ENCODE data around the gene ZNF350. TPM values are rescaled to one million over a fixed set of nuclear protein-coding genes. Genes with fewer than 3 reads are reported as not detected.

Gene ZNF350
- total and polyA plus RNA-seq, 10 donors = 7.9 to 26.0 (median 19.2) TPM

DNA sequence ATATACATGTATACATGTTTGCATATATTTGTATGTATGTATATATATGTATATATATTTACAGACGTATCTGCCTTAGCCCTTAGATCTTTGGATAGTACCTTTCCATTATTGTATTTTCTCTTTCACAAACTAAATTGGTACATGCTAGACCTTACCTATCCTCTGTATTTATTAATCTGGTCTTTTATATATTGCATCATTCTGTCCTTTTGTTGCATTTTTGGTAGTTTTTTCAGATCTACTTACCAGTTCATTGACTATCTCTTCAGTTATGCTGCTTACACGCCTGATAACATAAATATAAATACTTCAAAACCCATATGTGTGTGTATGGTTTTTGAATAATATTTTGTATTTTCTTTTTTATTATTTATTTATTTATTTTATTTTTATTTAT lies 47.7 kb downstream of the ZNF350 start:
- Histone ChIP-seq H3K4me3 (no peak overlapping the region), H3K4me1 (no peaks in the 10 kb centered on the region), H3K36me3 (peaks cover 56 to 100% (median 99%) of the 10 kb centered on the region in 6 donors), H3K27me3 (replicated peaks in 1 of 7) (no peaks in the 10 kb centered on the region), H3K27ac (no peak overlapping the region), H3K9me3 (peaks cover 40 to 100% (median 100%) of the 10 kb centered on the region in 8 donors)
- no peak for TF ChIP-seq POLR2A (IDR thresholded peaks at IDR 0.05)
- no peak for DNase-seq
- intact Hi-C loops (cut with DNase I; ENCODE audit: low total_unique reads) = no loop called here
- 94 to 100% (median 98%) methylated on average over 2 of the region's 2 CpGs for WGBS, 5 donors

DNA sequence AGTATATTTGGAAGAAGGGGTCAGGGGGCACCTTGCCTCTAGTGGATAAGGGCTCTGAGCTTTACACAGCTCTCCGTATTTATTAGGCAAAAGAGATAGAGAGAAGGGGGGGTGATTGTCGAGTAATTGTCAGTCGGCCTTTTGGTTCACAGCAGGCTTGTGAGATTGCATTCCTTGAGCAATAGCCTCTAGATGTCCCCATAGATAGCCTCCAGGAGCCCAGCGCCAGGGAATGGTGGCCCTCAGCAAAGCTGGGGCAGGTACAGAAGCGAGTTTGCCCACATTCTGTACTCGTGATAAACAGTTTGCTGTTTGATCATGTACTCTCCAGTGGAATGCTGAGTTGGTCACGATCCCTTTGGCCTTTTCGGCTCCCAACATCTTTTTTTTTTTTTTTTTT lies 54.7 kb downstream of the ZNF350 start:
- DNase-seq = no peak
- no peak overlapping the region for H3K27ac ChIP-seq
- H3K9me3 ChIP-seq = peaks cover 11 to 86% (median 75%) of the 10 kb centered on the region in 8 donors
- intact Hi-C loops (cut with DNase I; ENCODE audit: low total_unique reads) = no loop called here
- peaks cover 0 to 22% (median 12%) of the 10 kb centered on the region in 6 donors for H3K4me1 ChIP-seq
- H3K36me3 ChIP-seq = peaks cover 17 to 78% (median 73%) of the 10 kb centered on the region in 6 donors
- 87 to 97% (median 90%) methylated on average over 8 of the region's 8 CpGs for WGBS, 5 donors
- H3K4me3 ChIP-seq = no peak overlapping the region
- TF ChIP-seq, protein P1, sequence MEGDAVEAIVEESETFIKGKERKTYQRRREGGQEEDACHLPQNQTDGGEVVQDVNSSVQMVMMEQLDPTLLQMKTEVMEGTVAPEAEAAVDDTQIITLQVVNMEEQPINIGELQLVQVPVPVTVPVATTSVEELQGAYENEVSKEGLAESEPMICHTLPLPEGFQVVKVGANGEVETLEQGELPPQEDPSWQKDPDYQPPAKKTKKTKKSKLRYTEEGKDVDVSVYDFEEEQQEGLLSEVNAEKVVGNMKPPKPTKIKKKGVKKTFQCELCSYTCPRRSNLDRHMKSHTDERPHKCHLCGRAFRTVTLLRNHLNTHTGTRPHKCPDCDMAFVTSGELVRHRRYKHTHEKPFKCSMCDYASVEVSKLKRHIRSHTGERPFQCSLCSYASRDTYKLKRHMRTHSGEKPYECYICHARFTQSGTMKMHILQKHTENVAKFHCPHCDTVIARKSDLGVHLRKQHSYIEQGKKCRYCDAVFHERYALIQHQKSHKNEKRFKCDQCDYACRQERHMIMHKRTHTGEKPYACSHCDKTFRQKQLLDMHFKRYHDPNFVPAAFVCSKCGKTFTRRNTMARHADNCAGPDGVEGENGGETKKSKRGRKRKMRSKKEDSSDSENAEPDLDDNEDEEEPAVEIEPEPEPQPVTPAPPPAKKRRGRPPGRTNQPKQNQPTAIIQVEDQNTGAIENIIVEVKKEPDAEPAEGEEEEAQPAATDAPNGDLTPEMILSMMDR (IDR thresholded peaks at IDR 0.05 in 8 of 11, conservative IDR thresholded peaks at IDR 0.05 in 3 of 11) = no peak
- TF ChIP-seq POLR2A (IDR thresholded peaks at IDR 0.05) = no peak
- no peak for TF ChIP-seq POLR2AphosphoS5 (IDR thresholded peaks at IDR 0.05)
- no peaks in the 10 kb centered on the region for H3K27me3 ChIP-seq (replicated peaks in 1 of 7)

DNA sequence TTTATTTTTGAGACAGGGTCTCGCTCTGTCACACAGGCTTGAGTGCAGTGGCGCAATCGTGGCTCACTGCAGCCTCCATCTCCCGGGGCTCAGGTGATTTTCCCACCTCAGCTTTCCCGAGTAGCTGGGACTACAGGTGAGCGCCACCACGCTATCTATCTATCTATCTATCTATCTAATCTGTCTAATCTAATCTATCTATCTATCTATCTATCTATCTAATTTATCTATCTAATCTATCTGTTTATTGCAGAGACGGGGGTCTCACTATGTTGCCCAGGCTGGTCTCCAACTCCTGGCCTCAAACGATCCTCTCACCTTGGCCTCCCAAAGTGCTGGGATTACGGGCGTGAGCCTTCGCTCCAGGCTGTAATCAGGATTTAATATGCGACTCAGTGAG lies 58.8 kb downstream of the ZNF350 start:
- 38 to 41% (median 40%) methylated on average over 13 of the region's 13 CpGs for WGBS, 5 donors
- H3K27ac ChIP-seq = peak overlapping the region in 7 of 8 donors; percentile 86 to 93 (median 89)
- H3K27me3 ChIP-seq (replicated peaks in 1 of 7) = no peaks in the 10 kb centered on the region
- H3K4me3 ChIP-seq = peak overlapping the region; percentile 66 to 88 (median 78)
- TF ChIP-seq POLR2AphosphoS5 (IDR thresholded peaks at IDR 0.05) (no peak), POLR2A (IDR thresholded peaks at IDR 0.05) (no peak)
- TF ChIP-seq, protein P1 (IDR thresholded peaks at IDR 0.05 in 8 of 11, conservative IDR thresholded peaks at IDR 0.05 in 3 of 11) = no peak
- H3K9me3 ChIP-seq = peaks cover 2 to 83% (median 71%) of the 10 kb centered on the region in 8 donors
- intact Hi-C loops (cut with DNase I; ENCODE audit: low total_unique reads) = no loop called here
- peaks cover 10 to 38% (median 33%) of the 10 kb centered on the region in 6 donors for H3K36me3 ChIP-seq
- DNase-seq = no peak
- peaks cover 0 to 27% (median 15%) of the 10 kb centered on the region in 6 donors for H3K4me1 ChIP-seq

DNA sequence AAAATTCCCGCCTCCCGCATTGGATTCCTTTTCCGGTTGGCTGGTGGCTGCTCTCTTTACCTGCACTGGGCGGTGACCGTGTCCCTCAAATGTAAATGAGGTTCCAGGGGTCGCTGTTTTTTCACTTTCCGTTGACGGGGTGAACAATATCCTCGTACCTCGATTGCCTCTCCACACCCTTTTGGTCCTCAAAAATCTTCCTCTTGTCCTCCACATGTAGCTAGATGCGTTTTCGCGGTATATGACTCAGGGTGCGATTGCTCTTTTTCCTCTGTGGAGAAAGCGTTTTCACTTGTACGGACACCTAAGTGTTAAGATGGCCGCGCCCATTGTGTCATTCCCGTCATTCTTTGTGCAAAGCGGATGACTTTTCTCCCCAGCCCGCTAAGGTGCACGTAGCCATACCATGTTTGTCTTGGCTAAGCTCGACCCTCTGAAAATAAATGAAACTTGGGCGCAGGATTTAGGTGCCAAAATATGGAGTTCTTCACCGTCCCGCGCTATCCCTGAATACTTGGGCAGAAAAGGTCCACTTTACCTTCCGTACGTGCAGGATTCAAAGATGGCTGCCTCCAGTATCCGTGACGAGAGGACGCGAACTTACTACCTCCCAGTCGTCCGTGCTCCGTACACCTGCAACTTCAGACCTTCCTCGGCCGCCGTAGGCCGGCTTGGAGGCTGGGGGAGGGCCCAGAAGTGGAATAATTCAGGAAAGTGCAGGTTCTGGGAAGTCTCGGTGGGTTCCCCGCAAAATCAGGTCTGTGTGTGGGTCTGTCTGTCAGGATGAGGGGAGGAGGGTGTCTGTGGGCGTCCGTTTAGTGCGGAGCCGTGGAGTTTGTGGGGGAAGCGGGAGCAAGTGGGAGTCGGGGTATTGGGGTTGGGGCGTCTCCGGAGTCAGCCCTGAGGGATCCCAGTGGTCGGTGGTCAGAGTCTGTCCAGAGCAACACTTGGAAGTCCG lies 59.6 kb downstream of the ZNF350 start, which contains the start of gene ZNF613:
ZNF613 (plus strand) TSS at position 689 of the 958 bp plus-strand sequence. CDS start 8,749 bp downstream, outside the sequence.
- Histone ChIP-seq H3K4me1 (peaks cover 0 to 27% (median 15%) of the 10 kb centered on the region in 6 donors), H3K27me3 (replicated peaks in 1 of 7) (no peaks in the 10 kb centered on the region), H3K4me3 (peak within 1 kb of the TSS; percentile 66 to 88 (median 78)), H3K27ac (peak within 1 kb of the TSS; percentile 86 to 93 (median 89)), H3K36me3 (peaks cover 10 to 30% (median 25%) of the 10 kb centered on the region in 6 donors), H3K9me3 (peaks cover 8 to 83% (median 71%) of the 10 kb centered on the region in 8 donors)
- TF ChIP-seq, protein P1 (IDR thresholded peaks at IDR 0.05 in 8 of 11, conservative IDR thresholded peaks at IDR 0.05 in 3 of 11) = peak in 3 of 11 experiments; percentile 9 to 23 (median 16)
- peak; percentile 61 to 87 (median 81) for TF ChIP-seq POLR2AphosphoS5 (IDR thresholded peaks at IDR 0.05)
- no peak for TF ChIP-seq POLR2A (IDR thresholded peaks at IDR 0.05)
- WGBS, 5 donors = 0 to 1% (median 0%) methylated on average over 52 of the region's 52 CpGs
- peak; percentile 95 for DNase-seq
- intact Hi-C loops (cut with DNase I; ENCODE audit: low total_unique reads) = no loop called here
